ENCODE results near the gene STX10. TPM values are rescaled to one million over a fixed set of nuclear protein-coding genes. Genes with fewer than 3 reads are reported as not detected.

The STX10 gene
- total and polyA plus RNA-seq, 9 of the 15 experiments (the other 6 are each of a cell fraction or from before 2014, with no cell fraction given) = 0.51 to 66.3 (median 31.0) TPM

GRCh38 chr19:13100841-13101589 is 49.2 kb downstream of the STX10 start (continued):
- TF ChIP-seq, protein P1, sequence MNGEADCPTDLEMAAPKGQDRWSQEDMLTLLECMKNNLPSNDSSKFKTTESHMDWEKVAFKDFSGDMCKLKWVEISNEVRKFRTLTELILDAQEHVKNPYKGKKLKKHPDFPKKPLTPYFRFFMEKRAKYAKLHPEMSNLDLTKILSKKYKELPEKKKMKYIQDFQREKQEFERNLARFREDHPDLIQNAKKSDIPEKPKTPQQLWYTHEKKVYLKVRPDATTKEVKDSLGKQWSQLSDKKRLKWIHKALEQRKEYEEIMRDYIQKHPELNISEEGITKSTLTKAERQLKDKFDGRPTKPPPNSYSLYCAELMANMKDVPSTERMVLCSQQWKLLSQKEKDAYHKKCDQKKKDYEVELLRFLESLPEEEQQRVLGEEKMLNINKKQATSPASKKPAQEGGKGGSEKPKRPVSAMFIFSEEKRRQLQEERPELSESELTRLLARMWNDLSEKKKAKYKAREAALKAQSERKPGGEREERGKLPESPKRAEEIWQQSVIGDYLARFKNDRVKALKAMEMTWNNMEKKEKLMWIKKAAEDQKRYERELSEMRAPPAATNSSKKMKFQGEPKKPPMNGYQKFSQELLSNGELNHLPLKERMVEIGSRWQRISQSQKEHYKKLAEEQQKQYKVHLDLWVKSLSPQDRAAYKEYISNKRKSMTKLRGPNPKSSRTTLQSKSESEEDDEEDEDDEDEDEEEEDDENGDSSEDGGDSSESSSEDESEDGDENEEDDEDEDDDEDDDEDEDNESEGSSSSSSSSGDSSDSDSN (IDR thresholded peaks at IDR 0.05; ENCODE audit: borderline replicate concordance in 1 of 2, low read depth in 2 of 2, low read length in 2 of 2) = no peak
- TF ChIP-seq E2F6 (IDR thresholded peaks at IDR 0.05; ENCODE audit: borderline replicate concordance in 1 of 2, extremely low read depth in 1 of 2, insufficient read depth in 1 of 2, insufficient read length in 1 of 2, low read depth in 1 of 2, low read length in 1 of 2, poor library complexity in 1 of 2, severe bottlenecking in 1 of 2) (peak in 1 of 2 experiments; percentile 32), MECOM (CRISPR knock-in tag; IDR thresholded peaks at IDR 0.05) (no peak), TAF9B (IDR thresholded peaks at IDR 0.05; ENCODE audit: partially characterized antibody) (no peak), ZNF444 (CRISPR knock-in tag; IDR thresholded peaks at IDR 0.05) (no peak)

All from K562 (cell line).